ENCODE measurements around the gene HRH1. TPM values are rescaled to one million over a fixed set of nuclear protein-coding genes. Genes with fewer than 3 reads are reported as not detected.
"Not testable (repeated sequence)": the region's sequence is repeated elsewhere in the genome, so short reads cannot be mapped to it uniquely, and the experiment has no call there.

Gene HRH1
- polyA plus RNA-seq, 3 donors: 1.5 to 2.4 (median 2.3) TPM

- no peak for DNase-seq (ENCODE audit: extremely low read depth in 1 of 11, low read depth in 9 of 11, low spot score in 4 of 11)
Observed at GRCh38 chr3:11195721-11196332, 41.5 kb downstream of the HRH1 start.

- no peak for DNase-seq (ENCODE audit: extremely low read depth in 1 of 11, low read depth in 9 of 11, low spot score in 4 of 11)
Observed at GRCh38 chr3:11197484-11197883, 43.2 kb downstream of the HRH1 start.

DNA sequence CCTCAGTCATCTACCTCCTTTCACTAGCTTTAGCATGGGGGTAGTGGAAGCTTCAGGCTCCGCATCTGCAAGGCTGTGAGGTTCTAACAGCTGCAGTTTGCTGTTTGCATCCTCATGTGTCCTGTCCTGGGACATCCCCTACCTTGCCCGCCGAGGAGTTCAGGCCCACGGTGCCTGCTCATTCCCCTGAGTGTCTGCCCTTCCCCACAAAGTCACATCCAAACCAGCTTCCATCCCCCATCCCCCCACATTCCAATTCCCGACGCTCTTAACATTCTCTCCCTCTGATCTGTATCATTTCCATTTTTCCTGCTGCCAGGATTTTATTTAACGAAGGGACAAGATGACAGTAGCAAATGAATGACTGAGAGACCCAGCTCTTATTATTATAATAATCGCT is 43.8 kb downstream of the HRH1 start:
- no peak for DNase-seq (ENCODE audit: extremely low read depth in 1 of 11, low read depth in 9 of 11, low spot score in 4 of 11)

GRCh38 chr3:11198495-11198894 is 44.2 kb downstream of the HRH1 start:
- DNase-seq (ENCODE audit: extremely low read depth in 1 of 11, low read depth in 9 of 11, low spot score in 4 of 11): no peak

GRCh38 chr3:11199902-11200845 is 45.9 kb downstream of the HRH1 start:
- no peak for DNase-seq (ENCODE audit: extremely low read depth in 1 of 11, low read depth in 9 of 11, low spot score in 4 of 11)

DNA sequence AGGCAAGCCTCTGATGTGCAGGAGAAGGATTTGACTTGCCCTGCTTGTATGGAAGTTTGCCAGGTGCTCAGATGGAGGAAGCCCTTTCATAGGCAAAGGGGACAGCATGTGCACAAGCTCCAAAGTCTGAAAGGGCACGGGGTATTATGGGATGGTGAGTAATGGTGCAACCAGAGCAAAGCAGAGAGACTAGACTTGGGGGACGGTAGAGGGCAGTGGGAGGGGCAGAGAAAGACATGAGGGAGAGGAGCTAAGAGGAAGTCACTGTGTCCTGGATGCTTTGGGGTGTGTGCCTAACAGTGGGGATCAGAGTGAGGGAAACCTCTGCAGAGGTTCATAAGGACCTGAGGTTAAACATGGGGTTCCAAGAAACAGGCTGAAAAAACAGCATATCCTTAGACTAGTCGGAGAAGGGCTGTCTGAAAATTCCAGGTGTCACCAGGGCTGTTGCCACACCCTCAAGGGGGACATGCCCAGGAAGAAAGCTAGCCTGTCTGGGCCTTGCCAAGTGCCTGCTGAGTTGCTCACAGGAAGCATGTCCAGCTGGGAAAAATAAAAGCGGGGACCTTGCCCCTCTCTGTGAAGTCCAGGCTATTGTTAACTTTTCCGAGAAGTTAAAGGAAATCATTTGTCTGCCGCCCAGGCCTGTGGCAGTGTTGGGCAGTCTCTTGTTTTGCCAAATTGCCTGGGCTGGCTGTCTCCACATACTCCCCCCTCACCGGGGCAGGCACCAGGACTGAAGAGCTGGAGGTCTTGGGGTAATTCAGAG is 47.1 kb downstream of the HRH1 start:
- DNase-seq (ENCODE audit: extremely low read depth in 1 of 11, low read depth in 9 of 11, low spot score in 4 of 11): no peak

- no peak for DNase-seq (ENCODE audit: extremely low read depth in 1 of 11, low read depth in 9 of 11, low spot score in 4 of 11)
Observed at GRCh38 chr3:11203961-11204360, 49.7 kb downstream of the HRH1 start.

DNA sequence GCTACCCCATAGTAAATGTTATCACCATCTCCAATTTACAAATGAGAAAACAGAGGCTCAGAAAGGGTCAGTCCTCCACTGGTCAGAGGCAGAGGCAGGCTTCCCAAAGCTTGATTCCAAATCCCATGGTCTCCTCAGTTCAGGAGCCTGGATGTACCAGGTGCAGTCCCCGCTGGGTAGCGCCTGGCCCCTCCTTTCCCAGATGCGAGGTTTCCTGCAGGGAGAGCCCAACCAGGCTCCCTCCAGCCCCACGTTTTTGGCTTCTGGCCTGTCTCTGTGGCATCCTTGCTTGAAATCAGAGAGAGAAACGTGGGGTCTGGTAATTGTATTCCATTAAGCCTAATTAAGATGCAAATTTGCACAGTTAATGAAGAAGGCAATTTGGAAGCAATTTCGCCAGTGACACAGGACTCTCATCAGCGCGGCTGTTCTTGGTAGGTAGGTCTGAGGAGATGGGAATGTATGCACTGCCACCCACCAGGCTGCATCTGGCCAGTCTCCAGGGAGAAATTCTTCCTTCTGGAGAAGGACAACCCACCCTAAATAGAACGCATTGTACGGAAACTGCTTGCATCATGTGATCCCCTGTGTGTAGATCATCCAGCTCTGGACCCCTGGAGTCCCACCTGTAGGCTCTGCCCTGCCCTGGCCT is 50.5 kb downstream of the HRH1 start:
- no peak for DNase-seq (ENCODE audit: extremely low read depth in 1 of 11, low read depth in 9 of 11, low spot score in 4 of 11)

GRCh38 chr3:11205881-11206280 is 51.6 kb downstream of the HRH1 start:
- DNase-seq (ENCODE audit: extremely low read depth in 1 of 11, low read depth in 9 of 11, low spot score in 4 of 11): not testable (repeated sequence)

DNA sequence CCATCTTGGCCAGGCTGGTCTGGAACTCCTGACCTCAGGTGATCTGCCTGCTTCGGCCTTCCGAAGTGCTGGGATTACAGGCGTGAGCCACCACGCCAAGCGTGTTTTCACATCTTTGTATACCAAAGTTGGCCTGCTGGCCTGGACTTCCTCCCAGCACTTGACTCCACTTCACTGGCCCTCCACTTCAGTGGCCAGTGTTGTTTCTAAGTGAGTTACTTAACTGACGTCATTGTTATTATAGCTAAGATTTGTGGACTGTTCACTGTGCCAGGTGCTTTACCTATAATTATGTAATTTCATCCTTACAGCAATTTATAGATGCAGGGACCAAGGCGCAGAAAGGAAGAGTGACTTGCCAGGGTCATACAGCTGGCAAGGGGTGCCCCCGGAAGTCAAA is 52.0 kb downstream of the HRH1 start:
- no peak for DNase-seq (ENCODE audit: extremely low read depth in 1 of 11, low read depth in 9 of 11, low spot score in 4 of 11)

GRCh38 chr3:11206953-11207352 is 52.7 kb downstream of the HRH1 start:
- no peak for DNase-seq (ENCODE audit: extremely low read depth in 1 of 11, low read depth in 9 of 11, low spot score in 4 of 11)

- DNase-seq (ENCODE audit: extremely low read depth in 1 of 11, low read depth in 9 of 11, low spot score in 4 of 11): no peak
Observed at GRCh38 chr3:11211531-11212298, 57.4 kb downstream of the HRH1 start.

DNA sequence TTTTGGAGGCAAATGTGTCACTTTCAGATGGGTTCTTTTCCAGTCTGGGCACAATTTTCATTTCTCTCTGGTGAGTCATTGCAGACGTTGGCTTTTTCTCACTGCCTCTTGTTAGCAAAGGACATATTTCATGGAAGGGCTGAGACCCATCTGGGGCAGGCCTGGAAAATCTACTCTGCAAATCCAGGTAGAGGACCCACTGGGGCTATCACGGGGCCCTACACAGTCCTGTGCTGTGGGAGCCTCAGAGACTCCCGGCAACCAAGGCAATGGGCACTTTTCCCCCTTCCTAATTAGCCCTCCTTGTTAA is 58.0 kb downstream of the HRH1 start:
- DNase-seq (ENCODE audit: extremely low read depth in 1 of 11, low read depth in 9 of 11, low spot score in 4 of 11): no peak

DNA sequence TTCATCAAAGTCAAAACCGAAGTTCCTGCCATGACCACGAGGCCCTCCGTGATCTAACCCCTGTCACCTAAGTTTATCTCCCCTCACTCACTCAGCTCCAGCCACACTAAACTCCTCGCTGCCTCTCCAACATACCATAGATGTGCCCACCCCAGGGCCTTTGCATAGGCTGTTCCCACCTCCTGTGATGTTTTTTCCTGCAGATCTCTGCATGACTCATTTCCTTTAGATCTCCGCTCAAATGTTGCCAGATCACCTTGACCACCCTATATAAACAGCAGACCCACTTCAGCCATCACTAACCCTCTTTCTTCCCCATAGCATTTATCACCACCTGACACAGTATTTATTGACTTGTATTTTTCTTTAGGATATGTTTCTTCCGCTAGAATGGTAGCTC is 58.5 kb downstream of the HRH1 start:
- DNase-seq (ENCODE audit: extremely low read depth in 1 of 11, low read depth in 9 of 11, low spot score in 4 of 11): no peak

GRCh38 chr3:11213810-11214450 is 59.6 kb downstream of the HRH1 start:
- no peak for DNase-seq (ENCODE audit: extremely low read depth in 1 of 11, low read depth in 9 of 11, low spot score in 4 of 11)

DNA sequence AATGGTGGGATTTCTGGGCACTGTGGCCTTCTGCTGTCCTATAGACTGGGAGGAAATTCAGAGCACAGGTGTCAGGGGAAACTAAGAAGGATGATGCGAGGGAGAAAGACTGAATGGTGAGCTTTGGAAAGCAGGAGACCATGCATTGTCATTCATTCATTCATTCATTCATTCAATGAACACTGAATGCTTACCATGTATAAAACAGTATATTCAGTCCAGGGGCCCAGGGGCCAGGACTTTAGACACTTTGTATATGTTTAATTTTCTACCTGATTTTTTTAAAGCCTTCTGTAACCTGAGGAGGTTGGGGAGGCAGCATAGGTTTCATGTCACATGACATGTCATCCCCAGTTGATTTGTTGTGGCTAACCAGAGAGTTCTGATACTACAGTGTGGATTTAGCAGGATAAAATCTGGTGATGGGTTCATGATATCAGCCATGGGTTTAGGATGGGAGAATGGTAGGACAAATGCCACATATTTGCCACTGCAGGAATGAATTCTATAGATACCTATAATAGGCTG is 60.2 kb downstream of the HRH1 start:
- no peak for DNase-seq (ENCODE audit: extremely low read depth in 1 of 11, low read depth in 9 of 11, low spot score in 4 of 11)

GRCh38 chr3:11217370-11217769 is 63.1 kb downstream of the HRH1 start:
- not testable (repeated sequence) for DNase-seq (ENCODE audit: extremely low read depth in 1 of 11, low read depth in 9 of 11, low spot score in 4 of 11)

GRCh38 chr3:11220230-11220629 is 65.9 kb downstream of the HRH1 start:
- no peak for DNase-seq (ENCODE audit: extremely low read depth in 1 of 11, low read depth in 9 of 11, low spot score in 4 of 11)
